Measurements from ENCODE around the gene NTN5.
"Not testable (repeated sequence)": the region's sequence is repeated elsewhere in the genome, so short reads cannot be mapped to it uniquely, and the experiment has no call there.

Gene NTN5

GRCh38 chr19:48696353-48697010 is 23.7 kb upstream of the NTN5 start:
- no peak for DNase-seq

- DNase-seq: no peak
Measured at GRCh38 chr19:48695743-48696352, 23.0 kb upstream of the NTN5 start, which contains the start of gene FUT2. Gene FUT2 (plus strand): TSS chr19:48695971. CDS start chr19:48702957, 6,986 bp downstream.

DNA sequence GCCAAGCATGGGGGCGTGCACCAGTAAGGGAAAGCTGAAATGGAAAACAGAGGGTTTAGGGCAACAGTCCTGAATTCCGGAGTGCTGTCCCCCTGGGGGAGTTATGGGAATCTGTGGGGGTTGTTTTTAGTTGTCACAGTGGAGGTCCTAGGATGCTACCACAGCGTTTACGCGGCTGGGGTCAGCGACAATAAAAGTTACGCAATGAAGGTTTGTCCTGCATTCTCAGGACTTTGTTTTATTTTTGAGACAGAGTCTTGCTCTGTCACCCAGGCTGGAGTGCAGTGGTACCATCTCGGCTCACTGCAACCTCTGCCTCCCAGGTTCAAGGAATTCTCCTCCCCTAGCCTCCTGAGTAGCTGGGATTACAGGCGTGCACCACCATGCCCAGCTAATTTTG is 20.8 kb upstream of the NTN5 start:
- not testable (repeated sequence) for DNase-seq

DNA sequence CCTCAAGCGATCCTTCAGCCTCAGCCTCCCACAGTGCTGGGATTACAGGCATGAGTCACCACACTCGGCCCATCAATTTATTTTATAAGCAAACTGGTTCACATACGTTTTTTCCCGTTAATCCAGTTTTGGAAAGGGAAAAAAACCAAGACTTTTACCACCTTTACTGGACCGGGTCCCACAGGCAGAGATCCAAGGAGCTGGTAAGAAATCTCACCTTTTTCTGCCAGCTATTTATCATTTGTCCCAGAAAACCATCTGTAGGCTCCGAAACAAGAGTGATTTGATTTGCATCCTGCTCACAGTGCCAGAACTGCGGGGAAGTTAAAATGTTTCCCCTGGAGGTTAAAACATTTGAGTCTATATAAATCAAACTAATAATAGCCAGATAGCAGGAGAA is 16.6 kb upstream of the NTN5 start:
- no peak for DNase-seq

- no peak for DNase-seq
Measured at GRCh38 chr19:48687776-48688175, 15.0 kb upstream of the NTN5 start.

- DNase-seq: not testable (repeated sequence)
Measured at GRCh38 chr19:48686637-48687036, 13.8 kb upstream of the NTN5 start.

DNA sequence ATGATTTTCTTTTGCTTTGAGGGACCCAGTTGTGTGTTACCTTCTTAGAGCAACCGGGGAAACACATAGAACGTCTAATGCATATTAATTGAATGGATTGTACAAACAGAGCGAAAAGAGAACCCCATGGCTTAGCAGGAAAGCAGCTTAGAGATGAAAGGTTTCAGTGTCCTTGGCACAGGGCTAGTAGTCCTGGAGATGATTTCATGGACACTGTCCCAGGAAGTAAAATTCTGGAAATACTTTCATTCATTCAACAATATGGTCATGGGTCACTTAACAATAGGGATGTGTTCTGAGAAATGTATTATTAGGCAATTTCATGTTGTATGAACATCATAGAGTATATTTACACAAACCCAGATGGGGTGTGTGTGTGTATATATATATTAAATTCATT is 13.3 kb upstream of the NTN5 start:
- DNase-seq: no peak

- DNase-seq: no peak
Measured at GRCh38 chr19:48685583-48685982, 12.8 kb upstream of the NTN5 start.

DNA sequence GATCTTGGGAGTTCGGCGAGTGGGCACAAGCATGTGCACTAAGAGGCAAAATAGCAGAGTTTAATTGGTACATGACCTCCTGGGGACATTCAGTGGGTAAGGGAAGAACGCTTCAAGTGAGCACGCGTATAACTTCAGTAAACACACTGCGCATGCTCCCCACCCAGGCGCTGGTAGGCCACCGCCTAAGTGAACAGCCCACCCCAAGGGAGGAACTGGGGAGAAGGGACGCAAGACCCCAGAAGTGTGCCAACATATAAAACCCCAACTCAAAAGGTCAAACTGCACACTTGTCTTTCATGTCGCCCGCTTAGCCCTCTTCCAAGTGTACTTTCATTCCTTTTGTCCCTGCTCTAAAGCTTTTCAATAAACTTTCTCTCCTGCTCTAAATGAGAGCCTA is 10.5 kb upstream of the NTN5 start:
- DNase-seq: no peak

GRCh38 chr19:48681127-48681470 is 8.3 kb upstream of the NTN5 start:
- no peak for DNase-seq

DNA sequence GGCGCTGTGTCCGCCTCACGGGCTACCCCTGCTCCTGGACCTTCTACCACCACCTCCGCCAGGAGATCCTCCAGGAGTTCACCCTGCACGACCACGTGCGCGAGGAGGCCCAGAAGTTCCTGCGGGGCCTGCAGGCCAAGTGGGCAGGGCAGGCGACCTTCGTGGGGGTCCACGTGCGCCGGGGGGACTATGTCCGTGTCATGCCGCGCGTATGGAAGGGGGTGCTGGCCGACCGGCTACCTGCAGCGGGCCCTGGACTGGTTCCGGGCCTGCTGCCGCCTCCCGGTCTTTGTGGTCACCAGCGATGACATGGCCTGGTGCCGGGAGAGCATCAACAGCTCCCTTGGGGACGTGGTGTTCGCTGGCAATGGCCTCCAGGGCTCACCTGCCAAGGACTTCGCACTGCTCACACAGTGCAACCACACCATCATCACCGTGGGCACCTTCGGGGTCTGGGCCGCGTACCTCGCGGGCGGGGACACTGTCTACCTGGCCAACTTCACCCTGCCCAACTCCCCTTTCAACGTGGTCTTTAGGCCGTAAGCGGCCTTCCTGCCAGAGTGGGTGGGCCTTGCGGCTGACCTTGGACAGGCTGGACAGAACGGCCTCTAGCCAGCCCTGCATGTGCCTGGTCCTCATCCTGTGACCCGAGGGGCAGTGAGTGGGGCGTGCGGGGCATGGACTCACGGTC is 7.8 kb upstream of the NTN5 start:
- DNase-seq: no peak

DNA sequence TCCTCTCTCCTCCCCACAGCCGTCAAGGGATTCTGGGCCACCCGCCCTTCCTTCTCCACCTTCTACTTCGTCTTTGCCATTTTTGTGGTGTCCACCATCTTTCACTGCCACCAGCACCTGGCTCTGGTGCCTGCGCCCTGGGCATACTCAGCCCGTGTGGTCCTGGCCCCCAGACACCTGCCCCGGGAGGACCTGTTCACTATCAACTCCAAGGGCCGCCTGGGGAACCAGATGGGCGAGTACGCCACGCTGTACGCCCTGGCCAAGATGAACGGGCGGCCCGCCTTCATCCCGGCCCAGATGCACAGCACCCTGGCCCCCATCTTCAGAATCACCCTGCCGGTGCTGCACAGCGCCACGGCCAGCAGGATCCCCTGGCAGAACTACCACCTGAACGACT is 7.2 kb upstream of the NTN5 start:
- DNase-seq: not testable (repeated sequence)

DNA sequence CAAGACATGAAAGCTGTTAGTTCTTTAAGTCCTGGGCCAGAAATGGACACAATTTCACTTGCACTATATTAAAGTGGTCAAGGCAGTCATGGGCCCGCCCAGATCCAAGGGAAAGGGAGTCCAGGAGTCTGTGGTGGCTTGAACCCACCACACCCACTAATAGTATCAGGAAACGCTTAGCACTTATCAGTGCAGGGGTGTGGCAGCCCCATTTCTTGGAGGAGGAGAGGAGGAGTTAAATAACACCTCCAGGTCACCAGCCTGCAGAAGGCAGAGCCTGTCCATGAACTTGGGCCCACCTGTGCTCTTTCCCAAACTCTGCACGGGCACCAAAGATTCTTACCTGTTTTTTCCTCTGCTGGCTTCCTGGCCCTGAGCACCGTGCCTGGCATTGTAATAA is 5.4 kb upstream of the NTN5 start:
- DNase-seq: no peak

GRCh38 chr19:48676887-48677286 is 4.1 kb upstream of the NTN5 start:
- no peak for DNase-seq

GRCh38 chr19:48676487-48676886 is 3.7 kb upstream of the NTN5 start:
- no peak for DNase-seq

DNA sequence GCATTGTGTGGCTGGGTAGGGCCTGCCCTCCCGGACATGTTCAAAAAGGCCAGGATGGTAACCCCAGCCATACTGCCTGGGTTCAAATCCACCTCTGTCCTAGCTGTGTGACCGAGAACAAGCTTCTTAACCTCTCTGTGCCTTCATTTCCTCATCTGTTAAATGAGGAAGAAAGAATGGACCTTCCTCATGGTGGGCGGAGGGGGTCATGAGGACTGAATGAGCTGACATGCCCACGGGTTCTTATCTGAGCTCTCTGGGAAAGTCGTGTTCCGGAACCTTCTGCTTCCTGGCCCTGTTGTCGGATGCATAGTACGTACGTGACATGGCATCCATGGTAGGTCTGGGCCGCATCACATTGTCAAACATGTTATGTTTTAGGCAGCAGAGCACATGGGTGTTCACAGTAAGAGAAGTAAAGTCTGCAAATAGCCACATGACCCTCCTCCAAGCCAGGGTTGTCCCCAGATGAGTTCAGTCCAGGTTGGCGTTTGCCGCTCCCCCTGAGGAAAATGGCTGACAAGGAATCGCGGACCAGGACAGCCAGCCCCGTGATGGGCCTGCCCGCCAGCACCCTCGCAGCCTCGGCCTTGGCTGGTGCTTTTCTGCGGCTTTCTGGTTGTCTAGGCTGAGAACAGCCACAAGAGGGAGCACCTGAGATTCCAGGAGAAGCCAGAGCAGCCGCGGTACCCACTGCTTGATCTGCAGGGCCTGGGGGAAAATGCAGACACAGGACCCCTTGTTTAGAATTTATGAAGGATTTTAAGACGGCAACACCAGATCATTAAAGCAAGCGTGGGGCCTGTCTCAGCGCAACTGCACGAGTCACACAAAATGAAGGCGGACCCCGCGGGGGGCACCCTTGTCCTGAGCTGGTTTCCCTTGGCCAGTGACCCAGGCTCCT is 2.4 kb upstream of the NTN5 start:
- DNase-seq: peak; percentile 81

DNA sequence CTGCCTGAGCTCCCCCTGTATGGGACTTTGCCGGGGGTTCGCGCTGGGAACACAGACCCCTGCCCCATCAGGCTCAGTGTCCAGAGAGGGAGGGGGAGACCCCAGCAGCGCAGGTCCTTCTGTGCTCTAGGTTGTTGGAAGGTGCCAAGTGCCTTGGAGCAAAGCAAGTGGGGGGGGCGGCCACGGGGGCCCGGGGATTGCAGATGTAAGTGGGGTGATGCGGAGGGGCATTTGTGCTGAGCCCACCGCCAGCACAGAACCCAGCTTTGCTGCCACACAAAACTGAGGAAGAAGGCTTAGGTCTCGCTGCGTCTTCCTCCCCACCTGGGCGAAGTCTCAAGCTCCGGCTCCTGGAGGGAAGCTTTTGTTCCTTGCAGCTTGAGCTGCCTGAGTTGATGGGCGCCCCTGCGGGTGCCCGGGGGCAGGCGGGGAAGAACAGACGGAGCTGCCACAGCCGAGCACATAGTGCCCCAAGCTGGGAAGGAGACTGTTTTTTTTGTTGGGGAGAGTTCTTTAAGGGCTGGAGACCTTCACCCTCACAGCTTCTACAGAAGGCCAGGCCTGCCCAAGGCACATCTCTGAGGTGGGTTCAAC is 1.5 kb upstream of the NTN5 start:
- DNase-seq: no peak

DNA sequence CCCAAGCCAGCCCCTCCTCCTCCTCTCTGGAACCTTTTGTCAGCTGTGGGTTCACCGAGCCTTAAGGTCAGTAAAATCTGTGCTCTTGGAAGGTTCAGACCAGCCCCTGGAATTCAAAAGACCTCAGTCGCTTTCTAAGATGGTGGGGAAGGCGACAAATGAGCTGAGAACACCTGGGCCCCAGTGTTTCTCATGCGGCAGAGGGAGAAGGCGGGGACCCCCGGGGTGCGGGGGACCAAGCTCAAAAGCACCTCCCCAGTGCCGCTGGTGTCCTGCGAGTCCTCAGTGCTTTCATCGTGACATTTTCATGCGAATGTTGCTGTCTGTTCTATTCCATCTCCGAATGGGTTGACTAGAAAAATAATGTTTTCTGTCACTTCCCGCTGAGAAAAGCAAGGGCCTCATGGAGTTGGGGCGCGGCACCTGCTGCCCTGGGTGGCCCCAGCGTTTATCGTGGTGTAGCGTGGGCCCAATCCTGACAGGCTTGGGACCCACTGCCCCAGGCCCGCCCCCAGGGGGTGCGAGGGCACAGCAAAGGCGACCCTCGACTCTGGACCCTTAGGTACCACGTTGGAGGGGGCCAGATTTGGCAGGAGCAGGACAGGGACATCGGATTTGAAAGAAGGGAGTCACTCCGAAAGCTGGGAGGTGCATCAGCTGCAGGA is 751 bp upstream of the NTN5 start:
- DNase-seq: no peak

DNA sequence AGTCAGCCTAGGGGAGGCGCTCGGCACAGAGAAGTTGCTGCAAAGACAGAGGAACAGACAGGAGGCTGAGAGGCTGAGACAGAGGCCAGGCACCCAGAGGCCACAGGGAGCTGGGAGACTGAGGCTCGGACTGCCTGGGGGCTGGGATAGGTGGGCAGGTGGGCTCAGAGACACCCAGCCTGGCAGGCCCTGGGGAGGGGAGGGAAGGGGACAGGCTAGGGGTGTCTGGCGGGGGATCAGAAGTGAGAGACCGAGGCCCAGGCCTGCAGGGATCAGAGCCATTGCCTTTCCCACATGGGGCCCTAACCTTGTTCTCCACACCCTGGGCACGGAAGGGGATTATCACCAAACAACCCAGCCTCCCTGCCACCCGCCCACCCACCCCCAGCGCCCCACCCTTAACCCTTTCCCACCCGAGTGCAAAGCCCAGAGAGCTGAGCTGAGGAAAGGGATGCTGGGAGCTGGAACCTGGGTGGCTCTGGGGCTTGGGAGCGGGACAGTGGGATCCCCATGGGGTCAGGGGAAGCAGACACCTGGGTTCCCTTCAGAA is 1.3 kb downstream of the NTN5 start:
- no peak for DNase-seq

- no peak for DNase-seq
Measured at GRCh38 chr19:48670699-48671445, 1.9 kb downstream of the NTN5 start.
